K562 (cell line): ENCODE data around the gene LNX2.

ENCODE experiments used
- CTCF ChIP-seq, 3 experiments: IDR thresholded peaks in 2 of 3; conservative IDR thresholded peaks in 1 of 3; 2 replicates each; pipeline ENCODE4 v1.5.1; 2011 to 2012; ENCODE audit warnings: low read length in 3 of 3, mild to moderate bottlenecking in 3 of 3, control low read depth in 2 of 3, improper control_type of control experiment in 1 of 3, inconsistent platforms in 1 of 3, low read depth in 1 of 3, mixed read lengths in 1 of 3, moderate library complexity in 1 of 3; ENCODE audit not compliant: insufficient read depth in 2 of 3
- EZH2 ChIP-seq: IDR thresholded peaks from 2 replicates; pipeline ENCODE4 v1.6.1; 2012; ENCODE audit warnings: low read depth, mild to moderate bottlenecking, inconsistent platforms, low read length, borderline replicate concordance
- FOS ChIP-seq: IDR thresholded peaks from 3 replicates; pipeline ENCODE4 v1.6.1; 2011; ENCODE audit not compliant: insufficient read length; ENCODE audit errors: extremely low read depth
- ILK ChIP-seq: fragments of 450-650 bp; IDR thresholded peaks from 2 replicates; pipeline ENCODE4 v1.6.1; 2016; ENCODE audit warnings: missing genetic modification characterization, low read depth, mild to moderate bottlenecking, missing compliant biosample characterization, moderate library complexity, borderline replicate concordance
- MAX ChIP-seq: sonication (generic); formaldehyde crosslinking; IDR thresholded peaks from 2 replicates; pipeline ENCODE4 v1.9.0; 2022; ENCODE audit warnings: mild to moderate bottlenecking, missing genetic modification reagents
- MTA2 ChIP-seq: fragments of 450-650 bp; IDR thresholded peaks from 2 replicates; pipeline ENCODE4 v1.6.1; 2016; ENCODE audit warnings: low read depth
- NKRF ChIP-seq: fragments of 450-650 bp; IDR thresholded peaks from 2 replicates; pipeline ENCODE4 v1.6.1; 2016; ENCODE audit warnings: borderline replicate concordance
- PTTG1 ChIP-seq: fragments of 450-650 bp; IDR thresholded peaks from 2 replicates; pipeline ENCODE4 v1.6.1; 2016; ENCODE audit warnings: low read depth, mild to moderate bottlenecking, missing genetic modification characterization, missing compliant biosample characterization
- XRCC5 ChIP-seq: fragments of 200-400 bp; formaldehyde crosslinking; IDR thresholded peaks from 2 replicates; pipeline ENCODE4 v1.6.1; 2017; ENCODE audit warnings: low read depth, mild to moderate bottlenecking, low read length
- ZNF12 ChIP-seq: sonication (generic); formaldehyde crosslinking; IDR thresholded peaks from 2 replicates; pipeline ENCODE4 v1.4.0; 2020; ENCODE audit warnings: mild to moderate bottlenecking, missing genetic modification reagents
- ZNF140 ChIP-seq: fragments of 250-450 bp; sonication (Bioruptor Pico); IDR thresholded peaks from 2 replicates; pipeline ENCODE4 v1.8.0; 2021; ENCODE audit warnings: moderate library complexity, mild to moderate bottlenecking, inconsistent platforms

- TF ChIP-seq PTTG1 (tag), result no peak
- no peak for TF ChIP-seq EZH2
- TF ChIP-seq NKRF, result no peak
- peak; percentile 90 to 99 (median 90) for TF ChIP-seq CTCF (IDR thresholded peaks at IDR 0.05 in 2 of 3, conservative IDR thresholded peaks at IDR 0.05 in 1 of 3; ENCODE audit: insufficient read depth in 2 of 3, low read depth in 1 of 3, low read length in 3 of 3)
- no peak for TF ChIP-seq XRCC5
- no peak for TF ChIP-seq ZNF12 (CRISPR knock-in tag)
- TF ChIP-seq ILK, result no peak
- no peak for TF ChIP-seq MTA2
- no peak for TF ChIP-seq ZNF140 (CRISPR knock-in tag)
- TF ChIP-seq FOS, result no peak
- no peak for TF ChIP-seq MAX (CRISPR knock-in tag)
Measured at GRCh38 chr13:27533155-27533643, 87.1 kb downstream of the LNX2 start.
